ENCODE data around the gene UBAC2. TPM values are rescaled to one million over a fixed set of nuclear protein-coding genes. Genes with fewer than 3 reads are reported as not detected.

The UBAC2 gene
- total and polyA plus RNA-seq, 11 donors = 32.6 to 66.9 (median 48.5) TPM

- peaks cover 0 to 97% (median 40%) of the 10 kb centered on the region in 12 donors for H3K4me1 ChIP-seq
- DNase-seq = no peak
- intact Hi-C loops (cut with DNase I) = no loop called here
- peak in 1 of 4 donors; percentile 23 for ATAC-seq
- no peaks in the 10 kb centered on the region for H3K27me3 ChIP-seq
- peaks cover 0 to 4% (median 0%) of the 10 kb centered on the region in 9 donors for H3K36me3 ChIP-seq
- TF ChIP-seq CTCF (IDR thresholded peaks at IDR 0.05) (no peak), POLR2A (IDR thresholded peaks at IDR 0.05) (no peak)
- no peak overlapping the region for H3K4me3 ChIP-seq
- H3K9me3 ChIP-seq = peaks cover 0 to 8% (median 0%) of the 10 kb centered on the region in 12 donors
- peak overlapping the region; percentile 44 to 79 (median 64) for H3K27ac ChIP-seq
These were observed 17.5 kb downstream of the UBAC2 start for GRCh38 chr13:99218126-99218525.

- TF ChIP-seq CTCF (IDR thresholded peaks at IDR 0.05) (peak in 2 of 12 donors; percentile 6 to 20), POLR2A (IDR thresholded peaks at IDR 0.05) (no peak)
- H3K9me3 ChIP-seq = peaks cover 0 to 13% (median 0%) of the 10 kb centered on the region in 12 donors
- peaks cover 0 to 4% (median 0%) of the 10 kb centered on the region in 9 donors for H3K36me3 ChIP-seq
- H3K4me1 ChIP-seq = peaks cover 0 to 99% (median 42%) of the 10 kb centered on the region in 12 donors
- H3K27ac ChIP-seq = peak overlapping the region; percentile 46 to 79 (median 64)
- H3K4me3 ChIP-seq = peak overlapping the region in 1 of 12 donors; percentile 18
- ATAC-seq (peak; percentile 79 to 93 (median 86)), DNase-seq (peak; percentile 71 to 88 (median 82))
- intact Hi-C loops (cut with DNase I) = no loop called here
- 8 to 16% (median 14%) methylated on average over 6 of the region's 6 CpGs for WGBS, 4 donors
- H3K27me3 ChIP-seq = no peaks in the 10 kb centered on the region
These were observed 17.9 kb downstream of the UBAC2 start for GRCh38 chr13:99218545-99218944.

GRCh38 chr13:99218969-99219368 is 18.3 kb downstream of the UBAC2 start:
- H3K36me3 ChIP-seq = peaks cover 0 to 4% (median 0%) of the 10 kb centered on the region in 9 donors
- peaks cover 0 to 14% (median 0%) of the 10 kb centered on the region in 12 donors for H3K9me3 ChIP-seq
- H3K27me3 ChIP-seq = no peaks in the 10 kb centered on the region
- WGBS, 4 donors = 80 to 89% (median 83%) methylated on average over 2 of the region's 2 CpGs
- ATAC-seq (peak in 1 of 4 donors; percentile 21), DNase-seq (no peak)
- intact Hi-C loops (cut with DNase I) = no loop called here
- H3K4me3 ChIP-seq = peak overlapping the region in 1 of 12 donors; percentile 18
- peak overlapping the region; percentile 46 to 79 (median 64) for H3K27ac ChIP-seq
- peaks cover 4 to 99% (median 46%) of the 10 kb centered on the region in 12 donors for H3K4me1 ChIP-seq
- TF ChIP-seq POLR2A (IDR thresholded peaks at IDR 0.05) = no peak
- no peak for TF ChIP-seq CTCF (IDR thresholded peaks at IDR 0.05)

- peaks cover 0 to 14% (median 0%) of the 10 kb centered on the region in 12 donors for H3K9me3 ChIP-seq
- H3K4me3 ChIP-seq = no peak overlapping the region
- peak overlapping the region; percentile 29 to 79 (median 64) for H3K27ac ChIP-seq
- peaks cover 4 to 99% (median 44%) of the 10 kb centered on the region in 12 donors for H3K4me1 ChIP-seq
- 56 to 65% (median 61%) methylated on average over 6 of the region's 6 CpGs for WGBS, 4 donors
- peaks cover 0 to 4% (median 0%) of the 10 kb centered on the region in 9 donors for H3K36me3 ChIP-seq
- intact Hi-C loops (cut with DNase I) = no loop called here
- no peak for DNase-seq
- no peaks in the 10 kb centered on the region for H3K27me3 ChIP-seq
- TF ChIP-seq POLR2A (IDR thresholded peaks at IDR 0.05) (no peak), CTCF (IDR thresholded peaks at IDR 0.05) (no peak)
- ATAC-seq = peak in 3 of 4 donors; percentile 24 to 67 (median 58)
These were observed 19.7 kb downstream of the UBAC2 start for GRCh38 chr13:99220199-99220935.

Data from heart left ventricle (tissue), 16 donors.